Neural cell (in vitro differentiated cells): ENCODE results near the gene SLC44A2.
"Not testable (repeated sequence)": the region's sequence is repeated elsewhere in the genome, so short reads cannot be mapped to it uniquely, and the experiment has no call there.

Experiments used
- CTCF ChIP-seq: fragments of 450-650 bp; IDR thresholded peaks from 2 replicates; pipeline ENCODE4 v1.5.1; 2014; ENCODE audit warnings: antibody characterized with exemption, mild to moderate bottlenecking, moderate library complexity; ENCODE audit not compliant: poor library complexity, severe bottlenecking
- EP300 ChIP-seq: fragments of 450-650 bp; conservative IDR thresholded peaks from 2 replicates; pipeline ENCODE4 v1.6.1; 2014; ENCODE audit warnings: antibody characterized with exemption, mild to moderate bottlenecking, moderate library complexity; ENCODE audit not compliant: poor library complexity, severe bottlenecking
- EZH2 ChIP-seq: fragments of 200-600, 300-800 bp; shearing (Covaris generic), sonication (generic); IDR thresholded peaks from 2 replicates; pipeline ENCODE4 v1.6.1; 2014; ENCODE audit warnings: antibody characterized with exemption, low read length, borderline replicate concordance, mild to moderate bottlenecking; ENCODE audit not compliant: insufficient read depth, poor library complexity, severe bottlenecking
- MXI1 ChIP-seq: fragments of 450-650 bp; conservative IDR thresholded peaks from 2 replicates; pipeline ENCODE4 v1.6.1; 2014; ENCODE audit warnings: antibody characterized with exemption, mild to moderate bottlenecking; ENCODE audit not compliant: poor library complexity, severe bottlenecking
- POLR2AphosphoS5 ChIP-seq: IDR thresholded peaks from 2 replicates; pipeline ENCODE4 v1.6.1; 2012
- RAD21 ChIP-seq: fragments of 450-650 bp; conservative IDR thresholded peaks from 2 replicates; pipeline ENCODE4 v1.6.1; 2014; ENCODE audit warnings: antibody characterized with exemption, mild to moderate bottlenecking, moderate library complexity
- REST ChIP-seq: IDR thresholded peaks from 2 replicates; pipeline ENCODE4 v1.6.1; 2012; ENCODE audit warnings: borderline replicate concordance
- SMC3 ChIP-seq: fragments of 450-650 bp; conservative IDR thresholded peaks from 2 replicates; pipeline ENCODE4 v1.6.1; 2014; ENCODE audit warnings: antibody characterized with exemption, mild to moderate bottlenecking, moderate library complexity; ENCODE audit not compliant: poor library complexity

DNA sequence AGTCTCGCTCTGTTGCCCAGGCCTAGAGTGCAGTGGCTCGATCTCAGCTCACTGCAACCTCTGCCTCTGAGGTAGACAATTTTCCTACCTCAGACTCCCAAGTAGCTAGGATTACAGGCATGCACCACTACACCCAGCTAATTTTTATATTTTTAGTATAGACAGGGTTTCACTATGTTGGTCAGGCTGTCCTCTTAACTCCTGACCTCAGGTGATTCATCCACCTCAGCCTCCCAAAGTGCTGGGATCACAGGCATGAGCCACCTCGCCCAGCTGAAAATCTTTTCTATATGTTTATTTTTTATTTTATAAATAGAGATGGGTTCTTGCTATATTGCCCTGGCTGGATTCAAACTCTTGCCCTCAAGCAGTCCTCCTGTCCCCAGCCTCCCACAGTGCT lies 46.6 kb downstream of the SLC44A2 start:
- TF ChIP-seq CTCF, REST, EZH2, RAD21, EP300, SMC3, POLR2AphosphoS5, MXI1: not testable (repeated sequence)
